HEK293 (cell line): ENCODE measurements around the gene PGK1.
A peak's percentile ranks its signal among the peaks of the same experiment; 100 is the strongest.

Experiments
- CTCF ChIA-PET: fragments of 350-600 bp; formaldehyde crosslinking; extraction: SDS; loops from one replicate; lab custom pipeline; 2021; ENCODE audit warnings: antibody characterized with exemption; lab: Yijun Ruan, JAX
- POLR2A ChIA-PET: fragments of 300-600 bp; formaldehyde crosslinking; extraction: SDS; loops from one replicate; lab custom pipeline; 2020; ENCODE audit warnings: antibody characterized with exemption, inconsistent platforms; lab: Yijun Ruan, JAX
- H3K27ac ChIP-seq: fragments of 200-500 bp; sonication (Bioruptor generic); 2 replicates; pipeline ENCODE4 v1.5.1; 2014; ENCODE audit warnings: low read depth, low read length, control low read depth, inconsistent platforms; ENCODE audit errors: extremely low read depth
- H3K36me3 ChIP-seq, 2 experiments: fragments of 200-500 bp in 1 of 2; sonication (Bioruptor generic) in 1 of 2; 1 replicate in 1 of 2; 2 replicates in 1 of 2; pipeline ENCODE4 v1.5.1; 2014 to 2017; ENCODE audit warnings: inconsistent platforms in 2 of 2, low read length in 2 of 2; ENCODE audit not compliant: control insufficient read depth in 2 of 2, insufficient read depth in 1 of 2
- H3K4me1 ChIP-seq: fragments of 200-500 bp; sonication (Bioruptor generic); 2 replicates; pipeline ENCODE4 v1.5.1; 2014; ENCODE audit warnings: mild to moderate bottlenecking, low read length, inconsistent platforms; ENCODE audit not compliant: control insufficient read depth, insufficient read depth
- H3K4me3 ChIP-seq: 2 replicates; pipeline ENCODE4 v1.5.1; 2011; ENCODE audit warnings: low read depth, mild to moderate bottlenecking, control low read depth, low read length, moderate library complexity
- H3K9me3 ChIP-seq: fragments of 200-500 bp; sonication (Bioruptor generic); 2 replicates; pipeline ENCODE4 v1.5.1; 2014; ENCODE audit warnings: low read depth, low read length, inconsistent platforms; ENCODE audit not compliant: control insufficient read depth, insufficient read depth
- GLIS2 ChIP-seq: fragments of 450-650 bp; formaldehyde crosslinking; IDR thresholded peaks from 2 replicates; pipeline ENCODE4 v1.5.1; 2016; ENCODE audit warnings: missing biosample characterization, missing genetic modification characterization
- HOXA7 ChIP-seq: sonication (generic); formaldehyde crosslinking; IDR thresholded peaks from 2 replicates; pipeline ENCODE4 v1.8.1; 2022; ENCODE audit warnings: missing genetic modification reagents, borderline replicate concordance
- IKZF3 ChIP-seq: fragments of 450-650 bp; IDR thresholded peaks from 2 replicates; pipeline ENCODE4 v1.5.0; 2018; ENCODE audit warnings: missing biosample characterization, mild to moderate bottlenecking, missing genetic modification characterization, moderate library complexity
- KLF9 ChIP-seq: fragments of 450-650 bp; formaldehyde crosslinking; IDR thresholded peaks from 2 replicates; pipeline ENCODE4 v1.5.1; 2016; ENCODE audit warnings: missing biosample characterization, missing genetic modification characterization, low read depth
- PATZ1 ChIP-seq: fragments of 450-650 bp; formaldehyde crosslinking; IDR thresholded peaks from 2 replicates; pipeline ENCODE4 v1.5.1; 2016; ENCODE audit warnings: missing biosample characterization, missing genetic modification characterization
- PRDM4 ChIP-seq: fragments of 450-650 bp; formaldehyde crosslinking; IDR thresholded peaks from 2 replicates; pipeline ENCODE4 v1.5.1; 2017; ENCODE audit warnings: missing biosample characterization, missing genetic modification characterization
- SP2 ChIP-seq: fragments of 450-650 bp; formaldehyde crosslinking; IDR thresholded peaks from 2 replicates; pipeline ENCODE4 v1.5.1; 2016; ENCODE audit warnings: missing biosample characterization, missing genetic modification characterization
- ZFP41 ChIP-seq: fragments of 450-650 bp; formaldehyde crosslinking; IDR thresholded peaks from 2 replicates; pipeline ENCODE4 v1.5.1; 2016; ENCODE audit warnings: missing biosample characterization, missing genetic modification characterization, borderline replicate concordance
- ZNF112 ChIP-seq: fragments of 450-650 bp; formaldehyde crosslinking; IDR thresholded peaks from 2 replicates; pipeline ENCODE4 v1.5.0; 2017; ENCODE audit warnings: missing biosample characterization, missing genetic modification characterization
- ZNF132 ChIP-seq: fragments of 450-650 bp; formaldehyde crosslinking; IDR thresholded peaks from 2 replicates; pipeline ENCODE4 v1.5.1; 2017; ENCODE audit warnings: missing biosample characterization, missing genetic modification characterization, borderline replicate concordance
- ZNF148 ChIP-seq: fragments of 450-650 bp; formaldehyde crosslinking; IDR thresholded peaks from 2 replicates; pipeline ENCODE4 v1.5.0; 2017; ENCODE audit warnings: missing biosample characterization, missing genetic modification characterization, borderline replicate concordance
- ZNF202 ChIP-seq: fragments of 450-650 bp; formaldehyde crosslinking; IDR thresholded peaks from 2 replicates; pipeline ENCODE4 v1.5.1; 2016; ENCODE audit warnings: missing biosample characterization, missing genetic modification characterization, borderline replicate concordance
- ZNF335 ChIP-seq: fragments of 450-650 bp; formaldehyde crosslinking; conservative IDR thresholded peaks from 2 replicates; pipeline ENCODE4 v1.5.1; 2016; ENCODE audit warnings: missing biosample characterization, missing genetic modification characterization
- ZNF362 ChIP-seq: fragments of 450-650 bp; formaldehyde crosslinking; IDR thresholded peaks from 2 replicates; pipeline ENCODE4 v1.5.1; 2016; ENCODE audit warnings: missing biosample characterization, missing genetic modification characterization
- ZNF391 ChIP-seq: fragments of 450-650 bp; formaldehyde crosslinking; IDR thresholded peaks from 2 replicates; pipeline ENCODE4 v1.5.1; 2016; ENCODE audit warnings: low read depth, missing biosample characterization, missing genetic modification characterization, borderline replicate concordance
- ZNF510 ChIP-seq: fragments of 450-650 bp; formaldehyde crosslinking; IDR thresholded peaks from 2 replicates; pipeline ENCODE4 v1.5.1; 2018; ENCODE audit warnings: mild to moderate bottlenecking, missing genetic modification characterization, missing biosample characterization; ENCODE audit not compliant: insufficient replicate concordance
- ZNF549 ChIP-seq: fragments of 450-650 bp; IDR thresholded peaks from 2 replicates; pipeline ENCODE4 v1.5.1; 2018; ENCODE audit warnings: missing biosample characterization, missing genetic modification characterization, mild to moderate bottlenecking, inconsistent platforms, moderate library complexity
- ZNF561 ChIP-seq: fragments of 450-650 bp; IDR thresholded peaks from 2 replicates; pipeline ENCODE4 v1.5.1; 2018; ENCODE audit warnings: missing biosample characterization, missing genetic modification characterization, borderline replicate concordance
- ZNF624 ChIP-seq: fragments of 450-650 bp; formaldehyde crosslinking; IDR thresholded peaks from 2 replicates; pipeline ENCODE4 v1.5.1; 2017; ENCODE audit warnings: missing biosample characterization, missing genetic modification characterization
- ZNF629 ChIP-seq: fragments of 450-650 bp; formaldehyde crosslinking; IDR thresholded peaks from 2 replicates; pipeline ENCODE4 v1.5.1; 2017; ENCODE audit warnings: missing biosample characterization, missing genetic modification characterization

The PGK1 gene

GRCh38 chrX:78104447-78105176 is 564 bp downstream of the PGK1 start:
- Histone ChIP-seq H3K36me3 (peaks cover 0 to 18% of the 10 kb centered on the region in 2 experiments; a peak in 1 of 3 replicates), H3K27ac (peak overlapping the region; percentile 77), H3K4me3 (peak overlapping the region; percentile 60), H3K4me1 (peaks cover 13% of the 10 kb centered on the region), H3K9me3 (no peaks in the 10 kb centered on the region; the same call in 1 of the 2 replicates)
- ChIA-PET POLR2A (interaction anchor here (1.6 kb wide), 1 partner anchor 205 kb away, joined by 5 read pairs; the partner anchor contains the start of gene COX7B), CTCF (interaction anchor here (1.4 kb wide), 1 partner anchor 34 kb away, joined by 3 read pairs; the partner anchor contains the start of gene TAF9B)
- TF ChIP-seq ZNF335 (tag by site-specific recombination) (peak; percentile 63), ZNF629 (peak; percentile 27), ZNF362 (tag by site-specific recombination) (no peak), IKZF3 (tag by site-specific recombination) (0 out of 2 replicates have a peak, but pooled peaks have one; percentile 29), SP2 (tag by site-specific recombination) (peak; percentile 48), ZNF510 (tag by site-specific recombination) (peak; percentile 68), ZNF561 (tag by site-specific recombination) (no peak), KLF9 (tag by site-specific recombination) (peak; percentile 32; the same call in 1 of the 2 replicates), ZFP41 (tag by site-specific recombination) (no peak), GLIS2 (tag by site-specific recombination) (peak; percentile 43), ZNF549 (tag by site-specific recombination) (no peak), ZNF391 (tag by site-specific recombination) (no peak), PATZ1 (tag by site-specific recombination) (peak; percentile 69), PRDM4 (peak; percentile 5; the same call in 1 of the 2 replicates), ZNF624 (tag by site-specific recombination) (no peak), HOXA7 (CRISPR knock-in tag) (no peak), ZNF112 (tag by site-specific recombination) (no peak)

GRCh38 chrX:78105944-78106650 is 2.0 kb downstream of the PGK1 start:
- POLR2A ChIA-PET: no interaction called here
- peaks cover 13% of the 10 kb centered on the region for H3K4me1 ChIP-seq
- CTCF ChIA-PET: interaction anchor here (0.9 to 1.4 kb wide), 3 partner anchors 14 to 81 kb away, joined by 3 read pairs; partner anchors contain the start of gene TAF9B
- no peak for TF ChIP-seq ZNF148 (tag by site-specific recombination)
- TF ChIP-seq ZNF202: no peak
- TF ChIP-seq ZNF132 (tag by site-specific recombination): no peak

More at GRCh38 chrX:78105944-78106650, 2.0 kb downstream of the PGK1 start:
- Histone ChIP-seq H3K36me3 (peaks cover 11 to 25% of the 10 kb centered on the region in 2 experiments; a peak in 2 of 3 replicates), H3K27ac (no peak overlapping the region), H3K9me3 (no peaks in the 10 kb centered on the region), H3K4me3 (no peak overlapping the region)
